Naive thymus-derived CD4-positive, alpha-beta T cell (primary cell): ENCODE measurements around the gene FOXP4. TPM values are rescaled to one million over a fixed set of nuclear protein-coding genes. Genes with fewer than 3 reads are reported as not detected.

ENCODE experiments used
- ATAC-seq: fragments of 150-1000 bp; cut with Tn5 transposase; 2 replicates; pipeline ENCODE4 v1.10.0; 2021; ENCODE audit warnings: mild to moderate bottlenecking, moderate library complexity
- CTCF ChIA-PET: fragments of 350-600 bp; sonication (Branson Sonifier 250); formaldehyde crosslinking; loops from one replicate; lab custom pipeline; 2021; ENCODE audit warnings: antibody characterized with exemption; lab: Charles Lee
- POLR2A ChIA-PET: fragments of 350-600 bp; sonication (Branson Sonifier 250); formaldehyde crosslinking; loops from one replicate; lab custom pipeline; 2021; ENCODE audit warnings: antibody characterized with exemption, inconsistent platforms; lab: Charles Lee
- DNase-seq, 9 donors: peaks; one replicate each; pipeline versions ENCODE4 v3.0.0 to v3.0.0-alpha.2; 2020 to 2022; ENCODE audit warnings: mixed read lengths in 1 of 9
- H3K27ac ChIP-seq: one replicate; pipeline ENCODE4 v1.7.0; 2013; ENCODE audit warnings: mild to moderate bottlenecking, low read depth, low read length, moderate library complexity
- H3K27me3 ChIP-seq, 2 donors: one replicate each; pipeline ENCODE4 v1.7.0; 2013; ENCODE audit warnings: low read length in 2 of 2, mild to moderate bottlenecking in 2 of 2, moderate library complexity in 2 of 2; ENCODE audit not compliant: control insufficient read depth in 2 of 2, insufficient read depth in 2 of 2
- H3K36me3 ChIP-seq, 3 experiments: 1 replicate in 2 of 3; 2 replicates in 1 of 3; pipeline ENCODE4 v1.7.0; 2013; ENCODE audit warnings: low read length in 3 of 3, mild to moderate bottlenecking in 3 of 3, moderate library complexity in 1 of 3; ENCODE audit not compliant: insufficient read depth in 3 of 3, control insufficient read depth in 2 of 3
- H3K4me1 ChIP-seq, 2 donors: one replicate each; pipeline ENCODE4 v1.7.0; 2013; ENCODE audit warnings: low read length in 2 of 2, mild to moderate bottlenecking in 2 of 2, moderate library complexity in 1 of 2; ENCODE audit not compliant: control insufficient read depth in 2 of 2, insufficient read depth in 2 of 2
- H3K4me3 ChIP-seq: 2 replicates; pipeline ENCODE4 v1.7.0; 2013; ENCODE audit warnings: mild to moderate bottlenecking, low read length
- H3K9me3 ChIP-seq, 3 experiments: 1 replicate in 2 of 3; 2 replicates in 1 of 3; pipeline ENCODE4 v1.7.0; 2013; ENCODE audit warnings: low read length in 3 of 3; ENCODE audit not compliant: control insufficient read depth in 2 of 3
- H3K27ac Mint-ChIP-seq, 9 donors: one replicate each; pipeline ENCODE4 v1.8.0; 2020 to 2022; ENCODE audit warnings: mixed read lengths in 9 of 9, mild to moderate bottlenecking in 8 of 9, moderate library complexity in 5 of 9, inconsistent platforms in 2 of 9
- H3K27me3 Mint-ChIP-seq, 5 donors: one replicate each; pipeline ENCODE4 v1.8.0; 2021 to 2022; ENCODE audit warnings: mixed read lengths in 5 of 5, mild to moderate bottlenecking in 1 of 5
- H3K36me3 Mint-ChIP-seq, 5 donors: one replicate each; pipeline ENCODE4 v1.8.0; 2020 to 2022; ENCODE audit warnings: mixed read lengths in 5 of 5, mild to moderate bottlenecking in 3 of 5, inconsistent platforms in 1 of 5
- H3K4me1 Mint-ChIP-seq, 7 donors: one replicate each; pipeline ENCODE4 v1.8.0; 2020 to 2022; ENCODE audit warnings: mixed read lengths in 7 of 7, mild to moderate bottlenecking in 3 of 7, inconsistent platforms in 1 of 7
- H3K4me3 Mint-ChIP-seq, 10 donors: one replicate each; pipeline ENCODE4 v1.8.0; 2020 to 2022; ENCODE audit warnings: mild to moderate bottlenecking in 10 of 10, mixed read lengths in 10 of 10, moderate library complexity in 6 of 10, inconsistent platforms in 2 of 10
- H3K9me3 Mint-ChIP-seq, 11 donors: one replicate each; pipeline ENCODE4 v1.8.0; 2020 to 2022; ENCODE audit warnings: mixed read lengths in 11 of 11, mild to moderate bottlenecking in 4 of 11, inconsistent platforms in 1 of 11, moderate library complexity in 1 of 11
- intact Hi-C, 2 donors: fragments of 100-400 bp; cut with micrococcal nuclease; formaldehyde crosslinking; loops; one replicate each; pipeline ENCODE4 v1.15.1; 2023
- polyA plus RNA-seq, 2 donors: library from polyadenylated mRNA; unstranded; fragments of 300-500 nt; fragmentation: Illumina TruSeq; gene quantifications; one replicate each; pipeline ENCODE4 v1.2.3, GENCODE V29; 2021
- total RNA-seq, 6 experiments: library from RNA in 5 of 6; stranded (reverse) in 5 of 6; gene quantifications; 1 replicate in 5 of 6; 2 replicates in 1 of 6; pipeline ENCODE4 v1.2.3 and lab custom pipeline; 2021 to 2026

The FOXP4 gene
- total and polyA plus RNA-seq, 7 experiments from 2014 or later = 0.07 to 7.6 (median 4.4) TPM

DNA sequence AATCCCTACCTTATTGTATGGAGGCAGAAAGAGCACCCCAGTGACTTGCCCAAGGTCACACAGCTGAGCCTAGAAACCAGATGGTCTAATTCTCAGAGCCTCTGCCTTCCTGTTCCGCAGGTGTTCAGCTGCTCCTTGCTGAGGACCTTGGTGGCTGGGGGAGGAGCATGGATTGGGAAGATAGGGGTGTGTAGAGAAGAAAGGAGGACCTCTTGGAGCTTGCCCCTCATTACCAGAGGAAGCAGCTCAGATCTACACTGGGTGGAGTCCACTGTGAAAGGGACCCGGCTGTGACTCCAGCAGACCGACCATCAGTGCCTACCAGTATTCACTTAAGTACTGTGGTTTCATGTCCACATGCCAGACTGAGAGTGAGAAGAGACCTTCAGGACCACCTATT lies 15.2 kb downstream of the FOXP4 start:
- POLR2A ChIA-PET = interaction anchor here (0.7 kb wide), 1 partner anchor 39 kb away, joined by 3 read pairs; no protein-coding TSS in a partner anchor
- ATAC-seq = no peak
- H3K27ac Mint-ChIP-seq = peak overlapping the region in 3 of 9 donors; percentile 43 to 85 (median 79)
- peaks cover 19 to 24% of the 10 kb centered on the region in 2 donors for H3K4me1 ChIP-seq
- H3K27ac ChIP-seq = peak overlapping the region; percentile 36
- intact Hi-C loops = loop anchor here (1.0 kb wide), 2 partner anchors 15 to 29 kb away; partner anchors contain the start of gene FOXP4 (in 2 of the 2)
- peaks cover 8 to 33% (median 22%) of the 10 kb centered on the region in 7 donors for H3K4me1 Mint-ChIP-seq
- H3K4me3 Mint-ChIP-seq = peak overlapping the region in 6 of 10 donors; percentile 83 to 90 (median 86)
- H3K27me3 ChIP-seq = no peaks in the 10 kb centered on the region
- peaks cover 0 to 12% (median 10%) of the 10 kb centered on the region in 5 donors for H3K36me3 Mint-ChIP-seq
- peaks cover 0 to 53% (median 0%) of the 10 kb centered on the region in 5 donors for H3K27me3 Mint-ChIP-seq
- DNase-seq = peak in 1 of 9 donors; percentile 4
- no peaks in the 10 kb centered on the region for H3K9me3 ChIP-seq
- CTCF ChIA-PET = interaction anchor here (0.7 kb wide), 1 partner anchor 9 kb away, joined by 3 read pairs; no protein-coding TSS in a partner anchor
- H3K4me3 ChIP-seq = peak overlapping the region; percentile 80
- no peaks in the 10 kb centered on the region for H3K9me3 Mint-ChIP-seq
- peaks cover 0 to 4% (median under 1%) of the 10 kb centered on the region in 3 experiments for H3K36me3 ChIP-seq

DNA sequence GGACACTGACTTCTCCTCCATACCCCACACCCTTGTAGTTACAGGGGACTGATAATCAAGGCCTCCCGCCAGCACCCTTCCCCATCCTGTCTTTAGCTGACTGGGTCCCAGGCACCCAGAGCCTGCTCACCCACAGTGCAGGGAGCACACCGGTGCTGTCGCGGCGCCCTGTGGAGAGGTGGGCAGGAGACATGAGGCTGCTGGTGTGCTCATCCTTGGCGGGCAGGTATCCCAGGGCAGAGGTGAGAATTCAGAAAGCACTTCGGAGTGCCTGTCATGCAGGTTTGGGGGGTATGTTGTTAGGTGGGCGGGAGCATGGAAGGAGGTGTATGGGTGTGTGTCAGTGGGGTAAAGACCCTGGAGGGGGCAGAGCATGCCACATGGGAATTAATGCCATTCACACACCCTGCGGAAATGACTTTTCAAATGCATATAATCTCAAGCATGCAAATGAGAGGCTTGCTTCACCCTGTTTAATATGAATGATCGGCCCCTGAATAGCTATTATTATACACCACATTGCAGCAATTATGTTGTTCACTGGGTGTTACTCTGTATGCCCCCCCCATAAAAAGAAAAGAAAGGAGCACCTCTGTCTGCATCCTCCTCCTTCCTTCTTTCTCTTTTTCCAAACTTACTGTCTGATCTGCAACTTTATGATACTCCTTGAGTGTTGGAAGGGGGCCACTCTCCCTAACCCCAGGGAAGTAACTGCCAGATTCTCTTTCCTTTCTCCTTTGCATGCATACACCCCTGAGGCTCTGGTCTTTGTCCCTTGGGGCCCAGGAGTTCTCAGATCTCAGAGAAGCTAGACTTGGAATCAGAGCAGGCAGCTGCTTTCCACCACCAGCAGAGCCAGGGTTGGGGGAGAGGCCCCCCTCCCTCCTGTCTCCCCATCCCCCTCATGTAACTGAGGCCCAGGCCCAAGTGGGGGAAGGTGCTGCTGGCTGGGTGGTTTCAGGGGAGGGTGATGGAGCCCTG lies 16.0 kb downstream of the FOXP4 start:
- peaks cover 0 to 44% (median 0%) of the 10 kb centered on the region in 5 donors for H3K27me3 Mint-ChIP-seq
- peak in 1 of 9 donors; percentile 12 for DNase-seq
- H3K4me3 ChIP-seq = no peak overlapping the region
- H3K27ac ChIP-seq = no peak overlapping the region
- no peak for ATAC-seq
- no peaks in the 10 kb centered on the region for H3K27me3 ChIP-seq
- H3K36me3 Mint-ChIP-seq = peaks cover 0 to 20% (median 10%) of the 10 kb centered on the region in 5 donors
- intact Hi-C loops = loop anchor here (1.0 kb wide), 2 partner anchors 16 to 30 kb away; partner anchors contain the start of gene FOXP4 (in 2 of the 2)
- peak overlapping the region in 4 of 10 donors; percentile 12 to 83 (median 30) for H3K4me3 Mint-ChIP-seq
- H3K4me1 ChIP-seq = peaks cover 19 to 24% of the 10 kb centered on the region in 2 donors
- no peaks in the 10 kb centered on the region for H3K9me3 Mint-ChIP-seq
- POLR2A ChIA-PET = no interaction called here
- H3K36me3 ChIP-seq = peaks cover 0 to 11% (median 3%) of the 10 kb centered on the region in 3 experiments
- CTCF ChIA-PET = no interaction called here
- peaks cover 8 to 33% (median 22%) of the 10 kb centered on the region in 7 donors for H3K4me1 Mint-ChIP-seq
- no peaks in the 10 kb centered on the region for H3K9me3 ChIP-seq
- peak overlapping the region in 2 of 9 donors; percentile 79 to 85 for H3K27ac Mint-ChIP-seq

DNA sequence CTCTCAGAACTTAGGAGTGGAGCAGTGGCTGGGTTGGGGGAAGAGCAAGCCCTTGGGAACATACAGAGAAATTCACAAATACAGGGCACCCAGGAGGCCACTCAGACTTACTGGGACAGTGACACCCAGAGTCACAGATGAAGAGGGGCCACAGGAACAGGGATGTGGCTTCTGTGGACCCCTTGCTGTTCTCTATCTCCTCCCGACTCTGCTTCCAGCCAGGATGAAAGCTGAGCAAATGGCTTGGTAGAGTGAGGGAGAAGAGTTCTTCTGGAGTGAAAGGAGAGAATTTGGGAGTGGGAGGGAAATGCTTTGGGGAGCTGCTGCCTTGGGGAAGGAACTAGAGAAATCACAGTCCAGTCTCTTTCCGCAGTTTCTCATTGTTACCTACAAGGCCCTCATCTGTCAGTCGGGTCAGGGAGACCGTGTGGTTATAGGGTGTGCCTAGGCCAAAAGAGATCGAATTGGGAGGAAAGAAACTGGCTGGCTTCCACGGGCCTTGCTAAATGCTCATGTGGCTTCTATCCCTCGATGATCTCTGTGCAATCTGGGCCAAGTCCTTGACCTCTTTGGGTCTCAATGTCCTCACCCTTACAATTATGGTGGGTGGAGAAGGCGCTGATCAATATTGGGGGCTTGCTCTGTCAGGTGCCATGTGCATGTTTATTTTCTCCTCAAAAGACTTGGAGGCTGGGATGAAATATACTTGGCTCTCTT lies 17.0 kb downstream of the FOXP4 start:
- Mint-ChIP-seq H3K27ac (peak overlapping the region in 2 of 9 donors; percentile 39 to 49), H3K9me3 (no peaks in the 10 kb centered on the region), H3K27me3 (peaks cover 0 to 36% (median 0%) of the 10 kb centered on the region in 5 donors), H3K4me1 (peaks cover 8 to 33% (median 22%) of the 10 kb centered on the region in 7 donors), H3K36me3 (peaks cover 0 to 21% (median 10%) of the 10 kb centered on the region in 5 donors), H3K4me3 (no peak overlapping the region)
- ATAC-seq (no peak), DNase-seq (no peak)
- ChIA-PET CTCF (no interaction called here), POLR2A (no interaction called here)
- H3K36me3 ChIP-seq = peaks cover 0 to 15% (median 3%) of the 10 kb centered on the region in 3 experiments
- no peak overlapping the region for H3K4me3 ChIP-seq
- no peaks in the 10 kb centered on the region for H3K9me3 ChIP-seq
- no peaks in the 10 kb centered on the region for H3K27me3 ChIP-seq
- H3K27ac ChIP-seq = no peak overlapping the region
- peaks cover 19 to 24% of the 10 kb centered on the region in 2 donors for H3K4me1 ChIP-seq
- intact Hi-C loops = no loop called here

DNA sequence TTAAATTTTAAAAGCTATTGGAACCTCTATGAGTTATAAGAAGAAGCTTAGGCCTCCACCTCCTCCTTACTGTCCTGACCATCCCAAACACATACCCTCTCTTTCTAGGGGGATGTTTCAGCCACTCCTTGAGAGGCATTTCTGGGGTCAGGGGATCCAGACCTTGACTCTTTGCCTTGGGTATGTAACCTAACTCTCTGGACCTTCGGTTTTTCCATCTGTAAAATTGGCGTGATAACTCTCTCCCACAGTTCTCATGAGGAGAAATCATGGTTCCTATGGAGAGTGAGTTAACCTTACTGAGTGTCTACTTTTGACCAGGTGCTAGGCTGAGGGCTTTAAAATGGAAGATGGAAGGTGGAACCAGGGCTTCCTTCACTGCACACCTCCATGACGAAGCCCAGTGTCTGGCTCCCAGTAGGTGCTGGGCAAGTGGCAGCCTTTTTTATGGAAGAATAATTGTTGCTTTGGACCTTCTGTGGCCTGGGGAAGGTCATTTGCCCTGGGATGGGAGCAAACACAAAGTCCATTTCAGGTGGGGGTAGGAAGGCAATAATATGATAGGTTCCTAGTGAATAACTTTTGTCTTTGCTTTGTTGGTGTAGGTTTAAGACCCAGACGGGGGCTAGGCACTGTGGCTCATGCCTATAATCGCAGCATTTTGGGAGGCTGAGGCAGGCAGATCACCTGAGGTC lies 18.4 kb downstream of the FOXP4 start:
- H3K4me3 ChIP-seq = no peak overlapping the region
- Mint-ChIP-seq H3K27me3 (peaks cover 0 to 29% (median 0%) of the 10 kb centered on the region in 5 donors), H3K9me3 (no peaks in the 10 kb centered on the region), H3K36me3 (peaks cover 0 to 21% (median 10%) of the 10 kb centered on the region in 5 donors), H3K4me3 (no peak overlapping the region), H3K4me1 (peaks cover 8 to 29% (median 21%) of the 10 kb centered on the region in 7 donors), H3K27ac (no peak overlapping the region)
- POLR2A ChIA-PET = no interaction called here
- no peak for DNase-seq
- H3K4me1 ChIP-seq = peaks cover 15 to 17% of the 10 kb centered on the region in 2 donors
- no peak overlapping the region for H3K27ac ChIP-seq
- CTCF ChIA-PET = no interaction called here
- H3K9me3 ChIP-seq = no peaks in the 10 kb centered on the region
- ATAC-seq = no peak
- H3K36me3 ChIP-seq = peaks cover 0 to 15% (median 3%) of the 10 kb centered on the region in 3 experiments
- no peaks in the 10 kb centered on the region for H3K27me3 ChIP-seq
- intact Hi-C loops = no loop called here

DNA sequence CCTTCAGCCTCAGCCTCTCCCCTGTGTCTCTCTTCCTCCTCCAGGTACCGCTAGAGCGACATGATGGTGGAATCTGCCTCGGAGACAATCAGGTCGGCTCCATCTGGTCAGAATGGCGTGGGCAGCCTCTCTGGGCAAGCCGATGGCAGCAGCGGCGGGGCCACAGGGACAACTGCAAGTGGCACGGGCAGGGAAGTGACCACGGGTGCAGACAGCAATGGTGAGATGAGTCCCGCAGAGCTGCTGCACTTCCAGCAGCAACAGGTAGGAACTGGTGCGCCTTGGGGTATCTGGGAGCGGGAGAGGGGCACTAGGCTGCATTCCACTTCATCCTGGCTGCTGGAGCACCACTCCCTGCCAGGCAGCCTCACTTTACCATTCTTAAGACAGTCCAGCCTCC lies 19.5 kb downstream of the FOXP4 start:
- Mint-ChIP-seq H3K27me3 (peaks cover 0 to 21% (median 0%) of the 10 kb centered on the region in 5 donors), H3K4me1 (peaks cover 0 to 18% (median 12%) of the 10 kb centered on the region in 7 donors), H3K36me3 (peaks cover 0 to 21% (median 10%) of the 10 kb centered on the region in 5 donors), H3K4me3 (no peak overlapping the region), H3K9me3 (no peaks in the 10 kb centered on the region), H3K27ac (no peak overlapping the region)
- no peak overlapping the region for H3K4me3 ChIP-seq
- H3K4me1 ChIP-seq = peaks cover 7 to 9% of the 10 kb centered on the region in 2 donors
- H3K27ac ChIP-seq = no peak overlapping the region
- DNase-seq = no peak
- no peaks in the 10 kb centered on the region for H3K9me3 ChIP-seq
- ChIA-PET POLR2A (no interaction called here), CTCF (interaction anchor here (0.8 kb wide), 1 partner anchor 140 kb away, joined by 3 read pairs; no protein-coding TSS in a partner anchor)
- H3K36me3 ChIP-seq = peaks cover 0 to 15% (median 3%) of the 10 kb centered on the region in 3 experiments
- H3K27me3 ChIP-seq = no peaks in the 10 kb centered on the region
- intact Hi-C loops = no loop called here
- no peak for ATAC-seq
